NCI-H2107 (cell line): ENCODE measurements around the gene TNRC6C.

Experiments
- DNase-seq: peaks from one replicate; lab custom pipeline; 2025; lab: John Stamatoyannopoulos, UW

Gene TNRC6C

DNA sequence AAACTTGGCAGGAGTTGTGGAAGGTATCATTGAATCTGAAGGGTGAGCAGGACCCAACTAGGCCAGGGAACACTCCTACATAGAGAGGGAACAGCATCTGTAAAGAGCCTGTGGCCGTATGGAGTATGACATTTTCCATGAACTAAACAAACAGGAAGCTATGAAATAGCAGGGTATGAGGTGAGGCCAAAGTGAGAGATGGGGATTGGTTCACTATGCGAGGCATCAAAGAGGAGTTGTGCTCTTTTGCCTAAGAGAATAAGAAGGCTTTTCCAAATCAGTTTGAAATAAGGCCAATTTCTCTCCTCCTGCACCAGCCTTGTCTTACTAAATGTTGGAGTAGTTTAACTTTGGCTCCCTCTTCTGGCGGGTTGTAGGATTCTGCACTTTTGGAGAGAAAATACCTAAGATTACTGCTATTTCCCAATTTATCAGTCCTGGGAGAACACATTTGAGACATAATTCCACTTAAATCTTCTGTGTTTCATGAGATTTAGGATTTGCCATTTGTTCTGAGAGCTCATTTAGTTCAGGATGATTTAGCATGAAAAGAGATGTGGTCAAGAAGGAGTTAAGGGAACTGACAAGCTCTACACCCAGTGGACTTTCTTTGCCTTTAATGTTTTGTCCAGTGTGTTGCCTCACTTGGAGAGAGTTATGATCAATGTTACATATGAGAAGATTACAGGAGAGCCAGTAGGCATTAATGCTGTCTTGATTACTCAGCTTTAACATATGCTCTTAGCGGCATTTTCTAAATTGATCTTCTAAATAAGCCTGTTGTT, 55.4 kb downstream of the TNRC6C start:
- peak; percentile 17 for DNase-seq

DNA sequence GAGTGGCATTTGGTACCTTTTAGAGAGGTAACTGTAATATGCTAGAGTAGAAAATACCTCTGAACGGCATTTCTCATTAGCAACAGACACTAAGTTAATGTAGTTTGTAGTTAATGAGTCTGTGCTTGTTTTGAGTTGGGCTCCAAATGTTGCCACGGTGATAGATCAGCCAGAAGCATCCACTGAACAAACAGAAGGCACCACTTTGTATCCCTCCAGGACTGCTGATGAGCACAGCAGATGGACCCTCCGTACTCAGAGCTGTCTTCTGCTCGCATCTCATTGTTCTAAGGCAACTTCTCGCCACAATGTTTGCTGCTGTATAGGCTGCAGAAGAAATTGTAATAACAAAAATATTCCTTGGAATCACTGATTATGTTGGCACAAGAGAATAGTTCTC, 56.1 kb downstream of the TNRC6C start:
- no peak for DNase-seq

DNA sequence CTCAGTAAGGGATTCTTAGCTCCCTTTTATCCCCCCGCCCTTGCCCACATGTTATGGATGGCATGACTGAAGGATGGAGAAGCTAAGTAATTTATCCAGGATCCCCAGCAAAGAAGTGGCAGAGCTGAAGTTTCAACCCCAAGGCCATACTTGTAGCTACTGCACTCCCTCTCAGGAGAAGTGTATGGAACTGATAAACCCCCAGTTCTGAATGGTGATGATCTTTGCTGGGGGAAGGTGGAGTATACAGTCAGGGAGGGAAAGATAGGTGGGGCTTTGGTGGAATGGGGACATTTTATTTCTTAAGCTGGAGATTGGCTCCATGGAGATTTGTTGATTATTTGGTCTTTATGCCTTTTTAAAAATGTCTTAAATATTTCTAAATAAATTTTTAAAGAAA, 58.3 kb downstream of the TNRC6C start:
- no peak for DNase-seq

DNA sequence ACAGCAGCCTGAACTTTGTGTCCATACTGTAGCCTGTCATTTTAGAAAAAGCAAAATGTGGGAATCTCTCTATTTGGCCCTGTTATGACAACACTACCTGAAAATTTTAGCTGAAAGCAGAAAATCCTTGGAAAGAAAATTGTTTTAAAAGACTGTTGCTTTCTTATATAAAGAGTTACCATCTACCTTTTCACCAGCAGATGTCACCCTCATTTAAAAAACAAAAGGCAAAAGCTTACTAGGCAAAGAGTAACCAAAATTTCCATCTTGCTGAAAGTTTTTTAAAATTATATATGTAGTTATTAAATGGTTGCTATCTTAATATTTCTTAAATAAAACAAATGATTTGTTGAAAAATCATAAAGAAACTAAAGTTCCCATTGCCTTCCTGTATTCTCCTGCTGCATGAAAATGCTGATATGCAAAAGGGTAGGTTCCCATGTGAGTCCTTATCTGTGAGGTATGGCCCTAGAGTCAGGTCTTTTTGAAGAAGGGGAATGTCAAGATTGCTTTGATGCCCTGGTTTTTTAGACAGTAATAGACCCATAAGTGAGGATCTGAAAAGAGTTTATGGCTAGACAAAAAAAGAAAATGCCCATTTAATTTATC, 61.0 kb downstream of the TNRC6C start:
- peak; percentile 17 for DNase-seq

DNA sequence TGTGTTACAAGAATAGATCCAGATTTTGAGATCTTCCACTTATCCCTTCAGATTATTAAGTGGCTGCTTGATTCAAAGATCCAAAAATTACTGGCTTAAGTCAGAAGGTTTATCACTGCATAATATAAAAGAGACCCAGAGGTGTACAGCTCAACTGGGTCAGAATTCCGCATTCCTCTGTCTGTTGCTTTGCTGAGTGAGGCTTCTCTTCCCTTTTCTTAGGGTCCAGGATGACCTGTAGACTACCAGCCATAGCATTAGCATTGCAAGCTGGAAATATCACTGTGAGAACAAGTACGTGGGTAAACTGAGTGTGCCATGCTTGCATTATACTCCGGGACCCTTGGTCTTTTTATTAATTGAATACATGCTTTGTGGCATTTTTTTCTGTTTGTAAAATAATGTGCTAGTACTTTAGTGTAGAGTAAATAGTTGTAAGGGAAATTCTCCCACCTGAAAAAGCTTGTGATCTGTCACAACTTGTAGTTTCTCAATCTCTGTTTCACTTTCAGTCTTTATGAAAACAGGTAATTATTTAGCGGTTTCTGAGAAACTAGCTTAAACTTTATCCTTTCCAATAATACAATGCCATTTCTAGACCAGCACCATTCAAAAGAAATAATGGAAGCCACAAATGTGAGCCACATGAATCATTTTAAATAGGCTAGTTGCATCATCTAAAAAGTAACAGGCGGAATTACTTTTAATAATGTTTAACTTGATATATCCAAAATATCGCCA, 61.6 kb downstream of the TNRC6C start:
- no peak for DNase-seq

DNA sequence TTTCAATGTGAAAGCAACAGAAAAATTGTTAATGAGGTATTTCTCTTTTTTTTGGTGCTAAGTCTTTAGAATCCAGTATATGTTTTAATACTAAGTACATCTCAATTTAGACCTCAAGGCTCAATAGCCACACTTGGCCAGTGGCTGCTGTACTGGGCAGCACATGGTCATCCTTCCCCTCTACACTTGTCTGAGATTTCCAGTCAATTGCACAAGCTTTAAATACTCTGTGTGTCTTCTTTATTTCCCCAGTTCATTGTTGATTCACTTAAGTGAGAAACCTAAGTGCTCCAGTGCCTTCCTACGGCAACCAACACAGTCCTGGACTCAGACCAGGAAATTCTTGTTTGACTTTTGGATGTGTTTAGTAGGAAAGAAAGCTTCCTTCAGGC, 62.2 kb downstream of the TNRC6C start:
- no peak for DNase-seq

DNA sequence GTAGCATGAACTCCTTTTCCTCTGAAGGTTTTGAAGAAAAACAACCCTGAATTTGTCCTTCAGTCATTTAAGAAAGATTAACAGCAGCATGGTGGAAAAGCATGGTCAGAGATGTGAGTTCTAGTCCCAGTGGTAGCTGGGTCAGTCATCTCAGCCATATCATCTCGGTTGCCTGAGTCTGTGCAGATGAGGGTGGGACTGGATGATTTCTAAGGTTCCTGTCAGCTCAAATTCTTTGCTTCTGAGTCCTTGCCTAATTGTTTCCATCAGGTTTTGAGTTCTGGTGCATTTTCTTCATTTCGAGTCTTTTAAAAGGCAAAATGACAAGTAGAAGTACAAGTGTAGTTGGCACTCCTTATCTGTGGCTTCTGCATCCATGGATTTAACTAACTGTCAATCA, 63.9 kb downstream of the TNRC6C start:
- no peak for DNase-seq

DNA sequence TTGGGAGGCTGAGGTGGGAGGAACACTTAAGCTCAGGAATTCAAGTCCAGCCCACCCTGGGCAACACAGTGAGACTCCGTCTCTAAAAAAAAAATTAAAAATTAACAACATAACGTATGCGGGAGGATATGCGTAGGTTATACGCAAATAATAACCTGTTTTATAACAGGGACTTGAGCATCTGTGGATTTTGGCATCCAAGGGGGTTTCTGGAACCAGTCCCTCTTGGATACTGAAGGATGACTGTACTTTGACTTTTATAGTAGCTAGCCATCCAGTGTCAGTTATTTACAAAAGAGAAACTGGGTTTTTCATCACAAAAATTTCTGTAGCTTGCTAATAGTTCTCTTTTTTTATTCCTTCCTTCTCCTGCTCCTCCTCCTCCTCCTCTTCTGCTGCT, 64.5 kb downstream of the TNRC6C start:
- DNase-seq: no peak

DNA sequence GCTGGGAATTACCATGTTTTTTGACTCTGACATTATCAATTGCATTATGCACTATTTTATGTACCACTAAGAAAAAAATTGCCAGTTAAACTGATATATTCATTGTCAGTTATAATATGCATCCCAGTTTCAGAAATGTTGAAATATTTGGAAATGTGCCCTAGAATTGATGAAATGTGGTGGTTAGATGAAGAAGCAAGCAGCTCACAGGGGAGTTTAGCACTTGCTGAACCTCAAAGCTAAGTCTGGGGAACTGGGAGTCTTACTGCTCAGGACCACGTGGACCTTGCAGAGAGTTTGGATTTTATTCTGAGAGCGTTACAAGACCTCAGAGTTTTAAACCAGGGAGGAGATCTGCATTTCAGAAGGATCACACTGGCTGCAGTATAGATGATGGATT, 67.9 kb downstream of the TNRC6C start:
- no peak for DNase-seq

DNA sequence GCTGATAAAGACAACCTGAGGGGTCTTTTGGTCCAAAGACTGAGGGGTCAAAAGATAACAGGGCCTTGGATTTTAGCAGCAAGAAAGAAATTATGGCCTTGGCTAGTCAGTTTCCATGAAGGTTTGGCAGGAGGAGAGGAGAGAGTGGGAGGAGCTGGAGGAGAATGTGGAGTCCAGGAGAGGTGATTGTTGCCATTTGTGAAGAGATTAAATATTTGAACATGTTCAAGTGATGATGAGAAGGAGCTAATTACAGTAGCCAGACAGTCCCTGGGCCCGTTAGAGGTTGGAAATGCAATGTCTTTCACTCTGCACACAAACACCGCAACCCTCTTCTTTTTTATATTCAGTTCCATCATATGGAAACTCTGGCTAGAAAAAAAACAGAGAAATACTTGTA, 68.6 kb downstream of the TNRC6C start:
- DNase-seq: no peak

DNA sequence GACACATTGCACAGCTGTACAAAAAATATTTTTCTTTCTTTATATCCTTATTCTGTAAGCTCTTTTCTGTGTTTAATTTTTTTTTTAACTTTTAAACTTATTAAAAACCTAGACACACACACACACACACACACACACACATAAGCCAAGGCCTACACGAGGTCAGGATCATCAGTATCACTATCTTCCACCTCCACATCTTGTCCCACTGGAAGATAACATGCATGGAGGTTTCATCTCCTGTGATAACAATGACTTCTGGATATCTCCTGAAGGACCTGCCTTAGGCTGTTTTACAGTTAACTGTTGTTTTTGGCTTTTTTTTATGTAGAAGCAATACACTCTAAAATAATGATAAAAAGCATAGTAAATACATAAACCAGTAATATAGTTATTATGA, 71.2 kb downstream of the TNRC6C start:
- DNase-seq: no peak

DNA sequence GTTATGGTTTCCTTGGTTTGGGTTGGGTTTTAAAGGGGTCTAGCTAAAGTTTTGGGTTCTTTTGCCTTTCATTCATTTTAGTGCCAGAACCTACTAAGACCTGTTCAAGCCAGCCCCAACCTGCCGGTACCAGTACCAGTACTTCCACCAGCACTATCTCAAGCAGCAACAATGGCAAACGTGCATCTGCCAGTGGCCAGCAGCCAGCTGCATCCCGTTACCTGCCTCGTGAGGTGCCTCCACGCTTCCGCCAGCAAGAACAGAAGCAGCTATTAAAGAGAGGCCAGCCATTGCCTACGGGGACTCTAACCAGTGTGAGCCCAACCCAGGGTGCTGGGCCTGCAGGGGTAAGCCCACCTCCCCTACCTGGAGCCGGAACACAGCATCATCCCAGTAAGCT, 72.9 kb downstream of the TNRC6C start:
- DNase-seq: no peak

DNA sequence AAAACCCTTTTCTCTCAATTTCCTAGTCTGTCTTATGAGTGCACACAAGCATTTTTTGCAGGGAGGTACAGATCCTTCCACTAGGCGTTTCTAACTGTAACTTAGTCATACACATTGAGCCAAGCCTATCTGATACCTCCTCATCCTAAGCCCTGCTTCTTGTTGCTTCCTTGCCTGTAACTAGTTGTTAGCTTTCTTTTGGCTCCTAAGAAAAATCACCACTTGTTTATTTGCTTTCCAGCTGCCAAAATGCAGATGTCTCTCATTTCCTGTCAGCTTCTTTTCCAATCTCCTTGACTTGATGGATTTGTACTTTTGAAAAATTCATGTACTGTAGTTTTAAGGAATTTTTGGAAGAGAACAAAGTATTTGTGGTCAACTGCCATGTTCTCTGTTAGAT, 73.7 kb downstream of the TNRC6C start:
- no peak for DNase-seq

DNA sequence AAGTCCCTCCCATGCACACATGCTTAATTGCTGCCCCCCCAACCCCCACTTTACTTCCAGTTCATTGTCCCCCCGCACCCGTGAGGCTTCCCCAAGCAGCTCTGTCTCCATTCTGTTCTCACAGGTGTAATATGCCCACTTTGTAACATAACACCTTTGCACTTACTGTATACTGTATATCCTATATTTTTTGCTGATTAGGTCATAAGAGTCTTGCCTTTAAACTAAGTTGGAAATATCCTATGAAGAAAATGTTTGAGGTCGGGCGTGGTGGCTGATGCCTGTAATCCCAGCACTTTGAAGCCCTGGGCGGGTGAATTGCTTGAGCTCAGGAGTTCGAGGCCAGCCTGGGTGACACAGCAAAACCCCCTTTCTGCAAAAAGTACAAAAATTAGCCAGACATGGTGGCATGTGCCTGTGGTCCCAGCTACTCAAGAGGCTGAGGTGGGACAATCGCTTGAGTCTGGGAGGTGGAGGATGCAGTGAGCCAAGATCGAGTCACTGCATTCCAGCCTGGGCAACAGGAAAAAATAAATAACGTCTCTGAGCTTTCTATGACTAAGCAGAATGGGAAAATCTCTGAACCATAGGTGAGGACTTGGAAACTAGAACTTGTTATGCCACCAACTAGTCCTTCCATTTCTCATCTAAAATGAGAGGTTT, 76.1 kb downstream of the TNRC6C start:
- no peak for DNase-seq

DNA sequence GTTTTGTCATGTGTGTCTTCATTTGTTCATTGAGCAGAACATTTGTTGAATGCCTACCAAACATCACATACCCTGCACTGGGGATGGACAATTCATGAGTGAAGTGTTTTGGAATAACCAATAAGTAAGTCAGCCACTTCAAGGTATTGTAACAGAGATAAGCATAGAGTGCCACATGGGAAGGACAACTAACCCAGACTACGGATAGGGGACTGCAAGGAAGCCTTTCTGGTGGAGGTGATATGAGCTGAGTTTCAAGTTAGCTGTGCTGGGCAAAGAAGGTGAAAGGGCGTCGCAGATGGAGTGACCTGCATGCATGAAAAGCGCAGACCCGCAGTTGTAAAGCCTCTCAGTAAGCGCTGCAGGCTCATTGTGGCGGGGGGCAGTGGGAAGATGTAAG, 78.8 kb downstream of the TNRC6C start:
- DNase-seq: no peak

DNA sequence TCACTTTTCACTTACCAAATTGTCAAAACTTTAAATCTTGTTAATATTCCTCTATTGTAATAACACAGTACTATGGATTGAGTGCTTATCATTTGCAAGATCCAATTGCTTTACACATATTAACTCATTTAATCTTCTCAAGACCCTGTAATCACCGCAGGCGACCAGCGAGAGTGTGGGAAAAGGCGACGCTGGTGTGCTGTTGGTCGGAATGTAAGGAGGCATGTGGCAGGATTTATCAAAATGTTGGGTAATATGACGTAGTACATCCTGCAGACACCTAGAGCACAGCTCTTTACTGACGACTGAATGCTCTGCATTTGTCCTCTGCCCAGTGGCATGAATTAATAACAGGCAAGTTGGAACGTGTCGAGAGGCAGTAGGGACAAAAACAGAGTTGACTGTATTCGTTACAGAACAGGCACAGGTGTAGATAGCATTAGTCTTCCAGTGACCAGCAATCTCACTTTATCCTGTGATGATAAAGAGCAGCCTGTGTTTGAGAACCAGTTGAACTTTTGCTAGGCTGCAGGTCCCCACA, 80.3 kb downstream of the TNRC6C start:
- DNase-seq: no peak

DNA sequence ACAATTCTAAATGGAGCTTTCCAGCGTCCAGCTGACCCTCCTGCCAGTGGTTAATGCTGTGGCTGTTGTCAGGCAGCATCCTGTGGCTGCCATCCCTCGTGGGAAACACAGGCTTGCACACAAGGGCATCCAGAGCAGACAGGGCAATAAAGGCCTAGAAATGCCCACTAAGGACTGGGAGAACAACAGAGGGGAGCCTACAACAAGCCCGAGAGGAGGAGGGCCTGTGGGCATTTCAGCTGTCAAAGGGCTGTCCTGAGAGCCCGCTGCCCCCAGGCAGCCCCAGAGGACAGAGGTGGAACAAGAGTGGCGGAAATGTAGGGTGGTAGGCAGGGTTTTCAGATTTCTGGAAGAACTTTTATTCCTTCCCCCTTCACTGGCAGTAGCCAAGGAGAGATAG, 81.1 kb downstream of the TNRC6C start:
- no peak for DNase-seq

DNA sequence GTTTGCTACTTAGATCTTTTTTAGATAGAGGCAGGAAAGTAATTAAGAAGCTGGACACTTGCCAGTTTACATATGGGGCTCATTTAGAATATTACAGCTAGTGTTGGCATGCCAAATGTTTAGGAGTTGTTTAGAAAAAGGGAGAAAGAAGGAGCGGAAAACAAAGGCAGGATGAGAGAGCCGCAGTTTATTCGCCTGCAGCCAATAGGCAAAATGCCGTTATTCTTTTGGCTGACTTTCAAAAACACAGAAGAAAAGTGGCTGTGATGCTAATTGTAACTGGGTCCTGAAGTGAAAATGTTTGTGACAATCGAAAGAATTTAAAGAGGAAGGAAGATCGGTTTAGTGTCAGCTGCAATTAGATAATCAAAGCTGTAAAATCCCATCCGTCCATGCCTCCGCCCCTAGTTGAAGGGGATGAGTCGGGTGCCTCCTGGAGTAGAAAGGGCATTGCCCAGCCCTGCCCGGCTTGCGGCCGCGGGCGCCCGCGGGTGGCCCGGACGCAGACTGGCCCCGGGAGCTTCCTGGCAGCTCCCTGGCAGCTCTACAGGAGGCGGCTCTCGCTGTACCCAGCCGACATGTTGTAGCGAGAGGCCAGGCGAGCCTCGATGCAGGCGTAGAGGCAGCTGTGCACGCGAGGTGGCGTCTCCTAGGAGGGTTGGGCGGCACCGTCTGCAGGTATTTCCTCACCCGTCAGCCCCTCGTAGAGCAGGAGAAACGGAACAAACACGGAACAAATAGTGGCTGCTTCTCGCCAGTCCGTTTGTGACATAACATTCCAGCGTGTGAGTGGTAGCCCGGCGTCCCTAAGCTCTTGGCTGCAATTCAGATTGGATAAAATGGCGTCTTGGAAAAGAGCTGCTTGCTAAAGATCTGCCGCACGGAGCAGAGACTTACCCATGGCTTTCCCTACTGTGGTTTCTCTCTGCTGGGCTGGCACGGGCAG, 82.2 kb downstream of the TNRC6C start:
- peak; percentile 42 for DNase-seq

DNA sequence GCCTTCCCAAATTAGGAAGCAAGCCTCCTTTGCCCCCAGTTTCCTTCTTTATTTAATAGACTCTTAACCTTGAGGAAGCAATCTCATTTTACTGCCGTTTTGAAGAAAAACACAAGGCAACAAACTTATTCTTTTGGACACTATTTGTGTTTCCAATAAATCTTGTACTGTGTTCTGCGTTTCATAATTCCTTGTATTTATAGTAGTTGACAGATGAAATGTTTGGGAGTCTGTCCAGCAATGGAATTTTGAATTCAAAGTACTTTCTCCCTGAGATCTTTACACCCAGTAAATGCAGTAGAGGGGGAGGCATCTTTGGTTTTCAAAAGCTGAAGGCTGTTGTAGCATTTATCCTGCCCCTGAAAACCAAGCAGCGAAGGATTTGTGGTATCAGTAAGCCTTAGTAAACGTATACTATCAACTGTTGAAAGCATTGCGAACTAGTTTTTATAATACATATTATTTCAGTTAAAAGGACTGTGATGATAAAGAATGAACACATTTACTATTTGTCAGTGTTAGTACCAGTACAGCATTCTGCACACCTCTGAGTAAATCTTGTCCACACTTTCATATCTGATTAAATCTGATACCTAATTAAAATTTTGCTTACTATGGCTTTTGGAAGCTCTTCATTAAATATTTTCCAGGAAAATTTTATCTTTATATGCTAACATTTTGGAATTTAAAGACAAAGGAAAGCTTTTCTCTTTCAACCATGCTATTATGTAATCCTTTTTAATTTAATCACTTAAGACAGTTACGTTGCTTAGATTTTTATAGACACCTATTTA, 83.1 kb downstream of the TNRC6C start:
- DNase-seq: no peak

DNA sequence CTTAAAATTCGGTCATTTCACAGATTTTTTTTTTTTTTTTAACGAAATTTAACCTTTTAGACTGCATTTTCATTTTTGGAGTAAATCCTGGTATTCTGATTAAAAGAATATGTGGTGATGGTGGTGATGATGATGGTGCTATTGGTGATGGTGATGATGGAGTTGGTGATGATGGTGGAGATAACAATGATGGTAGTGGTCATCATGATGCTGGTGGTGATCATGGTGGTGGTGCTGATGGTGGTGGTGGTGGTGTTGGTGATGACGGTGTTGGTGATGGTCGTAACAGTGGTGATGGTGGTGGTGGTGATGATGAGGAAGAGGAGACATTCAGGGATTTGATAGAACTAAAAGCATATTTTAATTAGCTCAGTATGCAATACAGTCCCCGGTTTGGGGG, 84.0 kb downstream of the TNRC6C start:
- DNase-seq: no peak

DNA sequence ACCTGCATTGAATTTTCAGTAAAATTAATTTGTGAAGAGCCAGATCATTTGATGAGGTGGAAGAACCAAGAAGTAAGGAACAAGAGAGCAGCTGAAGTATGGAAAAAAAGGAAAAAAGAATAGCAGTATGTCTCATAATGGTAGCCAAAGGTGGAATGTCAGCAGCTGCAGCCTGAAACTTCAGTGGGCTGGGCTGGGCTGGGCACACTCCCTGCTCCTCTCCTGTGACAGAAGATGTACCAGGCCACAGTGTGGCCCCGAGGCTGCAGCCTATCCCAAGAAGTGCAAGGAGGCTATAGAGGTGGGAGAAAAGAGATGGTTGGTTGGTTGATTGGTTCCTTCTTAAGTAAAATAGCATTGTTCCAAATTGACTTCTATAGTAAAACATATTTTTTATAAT, 84.5 kb downstream of the TNRC6C start:
- DNase-seq: no peak
